ENCODE measurements around the gene KDM3A. TPM values are rescaled to one million over a fixed set of nuclear protein-coding genes. Genes with fewer than 3 reads are reported as not detected.

Gene KDM3A
- polyA plus RNA-seq, 1 donor from 2014 or later: 51.2 TPM

- Histone ChIP-seq H3K9me2 (ENCODE audit: insufficient read depth, low read length) (no peaks in the 10 kb centered on the region), H3K36me3 (ENCODE audit: insufficient read depth, low read length) (no peaks in the 10 kb centered on the region), H3K27me3 (ENCODE audit: insufficient read depth, low read depth, low read length) (no peaks in the 10 kb centered on the region), H3K9me3 (ENCODE audit: low read length) (peaks cover 5% of the 10 kb centered on the region), H3K4me3 (ENCODE audit: low read length) (no peak overlapping the region), H3K9ac (ENCODE audit: low read length) (no peak overlapping the region), H2AFZ (ENCODE audit: low read depth, low read length) (no peak overlapping the region), H3K27ac (ENCODE audit: low read length) (no peak overlapping the region), H3K79me2 (replicated peaks; ENCODE audit: insufficient read depth, low read length) (no peaks in the 10 kb centered on the region), H3F3A (ENCODE audit: insufficient read depth, low read length, poor library complexity, severe bottlenecking) (peaks cover 3% of the 10 kb centered on the region), H3K4me2 (ENCODE audit: low read length) (no peak overlapping the region), H4K20me1 (ENCODE audit: insufficient read depth) (no peaks in the 10 kb centered on the region)
- TF ChIP-seq EZH2 (IDR thresholded peaks at IDR 0.05; ENCODE audit: borderline replicate concordance, insufficient read depth, low read length, poor library complexity, severe bottlenecking) (no peak), CTCF (IDR thresholded peaks at IDR 0.05; ENCODE audit: poor library complexity, severe bottlenecking) (no peak), MXI1 (conservative IDR thresholded peaks at IDR 0.05; ENCODE audit: poor library complexity, severe bottlenecking) (no peak), SMC3 (conservative IDR thresholded peaks at IDR 0.05; ENCODE audit: poor library complexity) (no peak), EP300 (conservative IDR thresholded peaks at IDR 0.05; ENCODE audit: poor library complexity, severe bottlenecking) (no peak)
These were observed 4.8 kb upstream of the KDM3A start for GRCh38 chr2:86436328-86436727.

DNA sequence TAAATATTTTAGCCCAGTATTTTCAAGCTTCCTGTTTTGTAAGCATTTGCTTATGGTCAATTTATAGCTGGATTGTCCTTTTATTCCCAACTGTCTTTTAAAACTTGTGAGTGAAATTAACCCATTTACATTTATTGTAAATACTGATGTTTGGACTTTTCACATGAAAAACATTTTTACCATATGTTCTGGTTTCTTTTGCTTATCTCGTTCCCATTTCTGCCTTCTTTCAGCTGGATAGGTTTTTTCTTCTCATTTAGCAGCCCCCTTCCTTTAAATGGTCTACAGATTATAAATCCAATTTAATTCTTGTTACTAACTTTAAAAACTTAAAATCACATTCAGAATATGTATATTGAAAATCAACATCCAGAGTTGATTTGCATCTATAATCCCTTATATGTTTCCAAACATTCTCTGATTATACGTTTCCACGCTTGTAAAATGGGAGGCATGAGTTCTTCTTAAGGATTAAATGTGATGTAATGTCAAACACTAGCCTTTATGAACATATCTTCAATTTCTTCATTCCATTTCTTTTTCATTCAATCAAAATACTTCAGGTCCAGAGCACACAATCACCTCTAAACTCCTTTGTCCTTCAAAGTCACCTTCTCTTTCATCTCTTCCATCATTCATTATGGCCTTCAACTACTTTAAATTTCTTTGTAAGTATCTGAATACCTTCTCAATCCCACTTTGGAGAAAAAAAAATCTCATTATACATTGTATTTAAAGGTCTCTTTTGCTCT is 1.1 kb upstream of the KDM3A start:
- H3K36me3 ChIP-seq (ENCODE audit: insufficient read depth, low read length): no peaks in the 10 kb centered on the region
- H3K4me2 ChIP-seq (ENCODE audit: low read length): peak overlapping the region; percentile 37
- H4K20me1 ChIP-seq (ENCODE audit: insufficient read depth): no peaks in the 10 kb centered on the region
- peaks cover 23% of the 10 kb centered on the region for H3K79me2 ChIP-seq (replicated peaks; ENCODE audit: insufficient read depth, low read length)
- H3K9me2 ChIP-seq (ENCODE audit: insufficient read depth, low read length): no peaks in the 10 kb centered on the region
- H2AFZ ChIP-seq (ENCODE audit: low read depth, low read length): peak overlapping the region; percentile 21
- peak overlapping the region; percentile 79 for H3K4me3 ChIP-seq (ENCODE audit: low read length)
- peak overlapping the region; percentile 84 for H3K9ac ChIP-seq (ENCODE audit: low read length)
- peak overlapping the region; percentile 100 for H3K27ac ChIP-seq (ENCODE audit: low read length)
- H3K9me3 ChIP-seq (ENCODE audit: low read length): peaks cover 5% of the 10 kb centered on the region
- H3K27me3 ChIP-seq (ENCODE audit: insufficient read depth, low read depth, low read length): no peaks in the 10 kb centered on the region
- TF ChIP-seq MXI1 (conservative IDR thresholded peaks at IDR 0.05; ENCODE audit: poor library complexity, severe bottlenecking) (no peak), CTCF (IDR thresholded peaks at IDR 0.05; ENCODE audit: poor library complexity, severe bottlenecking) (no peak), EZH2 (IDR thresholded peaks at IDR 0.05; ENCODE audit: borderline replicate concordance, insufficient read depth, low read length, poor library complexity, severe bottlenecking) (no peak), POLR2AphosphoS5 (IDR thresholded peaks at IDR 0.05) (no peak), RAD21 (conservative IDR thresholded peaks at IDR 0.05) (no peak), TAF1 (IDR thresholded peaks at IDR 0.05; ENCODE audit: low read depth) (no peak), EP300 (conservative IDR thresholded peaks at IDR 0.05; ENCODE audit: poor library complexity, severe bottlenecking) (no peak), SMC3 (conservative IDR thresholded peaks at IDR 0.05; ENCODE audit: poor library complexity) (no peak)
- TF ChIP-seq, protein P1, sequence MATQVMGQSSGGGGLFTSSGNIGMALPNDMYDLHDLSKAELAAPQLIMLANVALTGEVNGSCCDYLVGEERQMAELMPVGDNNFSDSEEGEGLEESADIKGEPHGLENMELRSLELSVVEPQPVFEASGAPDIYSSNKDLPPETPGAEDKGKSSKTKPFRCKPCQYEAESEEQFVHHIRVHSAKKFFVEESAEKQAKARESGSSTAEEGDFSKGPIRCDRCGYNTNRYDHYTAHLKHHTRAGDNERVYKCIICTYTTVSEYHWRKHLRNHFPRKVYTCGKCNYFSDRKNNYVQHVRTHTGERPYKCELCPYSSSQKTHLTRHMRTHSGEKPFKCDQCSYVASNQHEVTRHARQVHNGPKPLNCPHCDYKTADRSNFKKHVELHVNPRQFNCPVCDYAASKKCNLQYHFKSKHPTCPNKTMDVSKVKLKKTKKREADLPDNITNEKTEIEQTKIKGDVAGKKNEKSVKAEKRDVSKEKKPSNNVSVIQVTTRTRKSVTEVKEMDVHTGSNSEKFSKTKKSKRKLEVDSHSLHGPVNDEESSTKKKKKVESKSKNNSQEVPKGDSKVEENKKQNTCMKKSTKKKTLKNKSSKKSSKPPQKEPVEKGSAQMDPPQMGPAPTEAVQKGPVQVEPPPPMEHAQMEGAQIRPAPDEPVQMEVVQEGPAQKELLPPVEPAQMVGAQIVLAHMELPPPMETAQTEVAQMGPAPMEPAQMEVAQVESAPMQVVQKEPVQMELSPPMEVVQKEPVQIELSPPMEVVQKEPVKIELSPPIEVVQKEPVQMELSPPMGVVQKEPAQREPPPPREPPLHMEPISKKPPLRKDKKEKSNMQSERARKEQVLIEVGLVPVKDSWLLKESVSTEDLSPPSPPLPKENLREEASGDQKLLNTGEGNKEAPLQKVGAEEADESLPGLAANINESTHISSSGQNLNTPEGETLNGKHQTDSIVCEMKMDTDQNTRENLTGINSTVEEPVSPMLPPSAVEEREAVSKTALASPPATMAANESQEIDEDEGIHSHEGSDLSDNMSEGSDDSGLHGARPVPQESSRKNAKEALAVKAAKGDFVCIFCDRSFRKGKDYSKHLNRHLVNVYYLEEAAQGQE (IDR thresholded peaks at IDR 0.05; ENCODE audit: borderline replicate concordance): no peak
- peaks cover 15% of the 10 kb centered on the region for H3F3A ChIP-seq (ENCODE audit: insufficient read depth, low read length, poor library complexity, severe bottlenecking)
